ENCODE results near the gene MSL2. TPM values are rescaled to one million over a fixed set of nuclear protein-coding genes. Genes with fewer than 3 reads are reported as not detected.

MSL2 gene, protein sequence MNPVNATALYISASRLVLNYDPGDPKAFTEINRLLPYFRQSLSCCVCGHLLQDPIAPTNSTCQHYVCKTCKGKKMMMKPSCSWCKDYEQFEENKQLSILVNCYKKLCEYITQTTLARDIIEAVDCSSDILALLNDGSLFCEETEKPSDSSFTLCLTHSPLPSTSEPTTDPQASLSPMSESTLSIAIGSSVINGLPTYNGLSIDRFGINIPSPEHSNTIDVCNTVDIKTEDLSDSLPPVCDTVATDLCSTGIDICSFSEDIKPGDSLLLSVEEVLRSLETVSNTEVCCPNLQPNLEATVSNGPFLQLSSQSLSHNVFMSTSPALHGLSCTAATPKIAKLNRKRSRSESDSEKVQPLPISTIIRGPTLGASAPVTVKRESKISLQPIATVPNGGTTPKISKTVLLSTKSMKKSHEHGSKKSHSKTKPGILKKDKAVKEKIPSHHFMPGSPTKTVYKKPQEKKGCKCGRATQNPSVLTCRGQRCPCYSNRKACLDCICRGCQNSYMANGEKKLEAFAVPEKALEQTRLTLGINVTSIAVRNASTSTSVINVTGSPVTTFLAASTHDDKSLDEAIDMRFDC
- total RNA-seq (2021): 36.7 to 38.2 TPM (median 37.8 TPM) in 3 replicates
- Bru-seq, nascent RNA: percentile 87 among the genes with signal in this experiment
- long read RNA-seq, experiment 1, full-length matches to known transcripts: 91 of 123 reads
- long read RNA-seq, experiment 1, partial matches to known transcripts: 0 of 123 reads
- long read RNA-seq, experiment 1, other reads (novel, unspliced or antisense): 32 of 123 reads
- long read RNA-seq, experiment 2, full-length matches to known transcripts: 5 of 25 reads
- long read RNA-seq, experiment 2, partial matches to known transcripts: 0 of 25 reads
- long read RNA-seq, experiment 2, other reads (novel, unspliced or antisense): 20 of 25 reads
- long read RNA-seq, experiment 3, full-length matches to known transcripts: 2 of 2 reads
- long read RNA-seq, experiment 3, partial matches to known transcripts: 0 of 2 reads
- long read RNA-seq, experiment 3, other reads (novel, unspliced or antisense): 0 of 2 reads

DNA sequence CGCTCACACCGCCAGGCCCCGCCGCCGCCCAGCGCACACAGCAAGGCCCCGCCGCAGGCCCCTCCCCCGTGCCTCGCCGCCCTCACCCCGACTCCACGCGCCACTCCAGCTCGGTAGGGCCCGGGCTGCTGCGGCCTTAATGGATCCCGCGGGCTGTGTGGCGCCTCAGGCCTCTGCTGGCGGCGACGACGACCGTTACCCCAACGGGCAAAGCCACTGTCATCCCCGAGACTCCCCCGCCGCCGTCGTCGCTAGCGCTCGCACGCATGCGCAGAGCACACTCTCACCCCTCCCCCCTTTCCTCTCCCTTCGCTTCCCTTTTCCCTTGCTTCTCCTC, at the start of gene MSL2:
Gene MSL2, minus strand, starts transcription at position 272 of the 337 bp plus-strand sequence. CDS start 1,222 bp downstream, outside the sequence.
- Mint-ChIP-seq H3K27me3 (ENCODE audit: low read depth) (peaks cover 2% of the 10 kb centered on the region; the same call in 1 of the 2 replicates), H3K4me3 (peak within 1 kb of the TSS; percentile 97), H3K27ac (peak within 1 kb of the TSS; percentile 100), H3K36me3 (peaks cover 8% of the 10 kb centered on the region), H3K9me3 (no peaks in the 10 kb centered on the region; the same call in 1 of the 2 replicates), H3K4me1 (peaks cover 42% of the 10 kb centered on the region)
- POLR2A ChIA-PET: interaction anchor here (0.5 to 1.9 kb wide), 10 partner anchors 8 to 666 kb away, joined by 3 to 14 read pairs (median 4); partner anchors contain the start of genes PCCB and STAG1
- CTCF ChIA-PET: interaction anchor here (1.0 to 3.8 kb wide), 5 partner anchors 42 to 556 kb away, joined by 4 to 22 read pairs (median 5); partner anchors contain the start of genes PCCB and STAG1
- DNase-seq (ENCODE audit: low spot score): no peak
- no peak for ATAC-seq
- TF ChIP-seq ZNF416 (CRISPR knock-in tag; IDR thresholded peaks at IDR 0.05): no peak
- TF ChIP-seq, protein P1, sequence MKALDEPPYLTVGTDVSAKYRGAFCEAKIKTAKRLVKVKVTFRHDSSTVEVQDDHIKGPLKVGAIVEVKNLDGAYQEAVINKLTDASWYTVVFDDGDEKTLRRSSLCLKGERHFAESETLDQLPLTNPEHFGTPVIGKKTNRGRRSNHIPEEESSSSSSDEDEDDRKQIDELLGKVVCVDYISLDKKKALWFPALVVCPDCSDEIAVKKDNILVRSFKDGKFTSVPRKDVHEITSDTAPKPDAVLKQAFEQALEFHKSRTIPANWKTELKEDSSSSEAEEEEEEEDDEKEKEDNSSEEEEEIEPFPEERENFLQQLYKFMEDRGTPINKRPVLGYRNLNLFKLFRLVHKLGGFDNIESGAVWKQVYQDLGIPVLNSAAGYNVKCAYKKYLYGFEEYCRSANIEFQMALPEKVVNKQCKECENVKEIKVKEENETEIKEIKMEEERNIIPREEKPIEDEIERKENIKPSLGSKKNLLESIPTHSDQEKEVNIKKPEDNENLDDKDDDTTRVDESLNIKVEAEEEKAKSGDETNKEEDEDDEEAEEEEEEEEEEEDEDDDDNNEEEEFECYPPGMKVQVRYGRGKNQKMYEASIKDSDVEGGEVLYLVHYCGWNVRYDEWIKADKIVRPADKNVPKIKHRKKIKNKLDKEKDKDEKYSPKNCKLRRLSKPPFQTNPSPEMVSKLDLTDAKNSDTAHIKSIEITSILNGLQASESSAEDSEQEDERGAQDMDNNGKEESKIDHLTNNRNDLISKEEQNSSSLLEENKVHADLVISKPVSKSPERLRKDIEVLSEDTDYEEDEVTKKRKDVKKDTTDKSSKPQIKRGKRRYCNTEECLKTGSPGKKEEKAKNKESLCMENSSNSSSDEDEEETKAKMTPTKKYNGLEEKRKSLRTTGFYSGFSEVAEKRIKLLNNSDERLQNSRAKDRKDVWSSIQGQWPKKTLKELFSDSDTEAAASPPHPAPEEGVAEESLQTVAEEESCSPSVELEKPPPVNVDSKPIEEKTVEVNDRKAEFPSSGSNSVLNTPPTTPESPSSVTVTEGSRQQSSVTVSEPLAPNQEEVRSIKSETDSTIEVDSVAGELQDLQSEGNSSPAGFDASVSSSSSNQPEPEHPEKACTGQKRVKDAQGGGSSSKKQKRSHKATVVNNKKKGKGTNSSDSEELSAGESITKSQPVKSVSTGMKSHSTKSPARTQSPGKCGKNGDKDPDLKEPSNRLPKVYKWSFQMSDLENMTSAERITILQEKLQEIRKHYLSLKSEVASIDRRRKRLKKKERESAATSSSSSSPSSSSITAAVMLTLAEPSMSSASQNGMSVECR (CRISPR knock-in tag; IDR thresholded peaks at IDR 0.05; ENCODE audit: borderline replicate concordance): 0 out of 2 replicates have a peak, but pooled peaks have one; percentile 15
- no peak for TF ChIP-seq TCF7 (CRISPR knock-in tag; IDR thresholded peaks at IDR 0.05; ENCODE audit: low read depth)
- TF ChIP-seq RELA (CRISPR knock-in tag; IDR thresholded peaks at IDR 0.05; ENCODE audit: borderline replicate concordance): no peak
- TF ChIP-seq RORB (CRISPR knock-in tag; IDR thresholded peaks at IDR 0.05): no peak
- no peak for TF ChIP-seq JUN (CRISPR knock-in tag; IDR thresholded peaks at IDR 0.05)
- TF ChIP-seq PRRX2 (CRISPR knock-in tag; IDR thresholded peaks at IDR 0.05): no peak
- peak; percentile 24; the same call in 1 of the 2 replicates for TF ChIP-seq MYBL2 (CRISPR knock-in tag; IDR thresholded peaks at IDR 0.05)
- TF ChIP-seq, protein P2, sequence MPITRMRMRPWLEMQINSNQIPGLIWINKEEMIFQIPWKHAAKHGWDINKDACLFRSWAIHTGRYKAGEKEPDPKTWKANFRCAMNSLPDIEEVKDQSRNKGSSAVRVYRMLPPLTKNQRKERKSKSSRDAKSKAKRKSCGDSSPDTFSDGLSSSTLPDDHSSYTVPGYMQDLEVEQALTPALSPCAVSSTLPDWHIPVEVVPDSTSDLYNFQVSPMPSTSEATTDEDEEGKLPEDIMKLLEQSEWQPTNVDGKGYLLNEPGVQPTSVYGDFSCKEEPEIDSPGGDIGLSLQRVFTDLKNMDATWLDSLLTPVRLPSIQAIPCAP (CRISPR knock-in tag; IDR thresholded peaks at IDR 0.05): peak; percentile 22; the same call in 1 of the 2 replicates
- no peak for TF ChIP-seq ZNF232 (CRISPR knock-in tag; IDR thresholded peaks at IDR 0.05)
- TF ChIP-seq MXD4 (CRISPR knock-in tag; IDR thresholded peaks at IDR 0.05; ENCODE audit: borderline replicate concordance): no peak
- TF ChIP-seq, protein P3, sequence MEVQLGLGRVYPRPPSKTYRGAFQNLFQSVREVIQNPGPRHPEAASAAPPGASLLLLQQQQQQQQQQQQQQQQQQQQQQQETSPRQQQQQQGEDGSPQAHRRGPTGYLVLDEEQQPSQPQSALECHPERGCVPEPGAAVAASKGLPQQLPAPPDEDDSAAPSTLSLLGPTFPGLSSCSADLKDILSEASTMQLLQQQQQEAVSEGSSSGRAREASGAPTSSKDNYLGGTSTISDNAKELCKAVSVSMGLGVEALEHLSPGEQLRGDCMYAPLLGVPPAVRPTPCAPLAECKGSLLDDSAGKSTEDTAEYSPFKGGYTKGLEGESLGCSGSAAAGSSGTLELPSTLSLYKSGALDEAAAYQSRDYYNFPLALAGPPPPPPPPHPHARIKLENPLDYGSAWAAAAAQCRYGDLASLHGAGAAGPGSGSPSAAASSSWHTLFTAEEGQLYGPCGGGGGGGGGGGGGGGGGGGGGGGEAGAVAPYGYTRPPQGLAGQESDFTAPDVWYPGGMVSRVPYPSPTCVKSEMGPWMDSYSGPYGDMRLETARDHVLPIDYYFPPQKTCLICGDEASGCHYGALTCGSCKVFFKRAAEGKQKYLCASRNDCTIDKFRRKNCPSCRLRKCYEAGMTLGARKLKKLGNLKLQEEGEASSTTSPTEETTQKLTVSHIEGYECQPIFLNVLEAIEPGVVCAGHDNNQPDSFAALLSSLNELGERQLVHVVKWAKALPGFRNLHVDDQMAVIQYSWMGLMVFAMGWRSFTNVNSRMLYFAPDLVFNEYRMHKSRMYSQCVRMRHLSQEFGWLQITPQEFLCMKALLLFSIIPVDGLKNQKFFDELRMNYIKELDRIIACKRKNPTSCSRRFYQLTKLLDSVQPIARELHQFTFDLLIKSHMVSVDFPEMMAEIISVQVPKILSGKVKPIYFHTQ (CRISPR knock-in tag; IDR thresholded peaks at IDR 0.05): no peak
- TF ChIP-seq, protein P4, sequence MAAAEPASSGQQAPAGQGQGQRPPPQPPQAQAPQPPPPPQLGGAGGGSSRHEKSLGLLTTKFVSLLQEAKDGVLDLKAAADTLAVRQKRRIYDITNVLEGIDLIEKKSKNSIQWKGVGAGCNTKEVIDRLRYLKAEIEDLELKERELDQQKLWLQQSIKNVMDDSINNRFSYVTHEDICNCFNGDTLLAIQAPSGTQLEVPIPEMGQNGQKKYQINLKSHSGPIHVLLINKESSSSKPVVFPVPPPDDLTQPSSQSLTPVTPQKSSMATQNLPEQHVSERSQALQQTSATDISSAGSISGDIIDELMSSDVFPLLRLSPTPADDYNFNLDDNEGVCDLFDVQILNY (CRISPR knock-in tag; IDR thresholded peaks at IDR 0.05): no peak
- 0 out of 2 replicates have a peak, but pooled peaks have one; percentile 18 for TF ChIP-seq NFE2L1 (CRISPR knock-in tag; IDR thresholded peaks at IDR 0.05)

All from WTC11 (cell line).